GM15510 (cell line): Measurements from ENCODE around the gene NEBL.

ENCODE experiments used
- POLR2A ChIP-seq: IDR thresholded peaks from 3 replicates; pipeline ENCODE4 v1.6.1; 2011; ENCODE audit warnings: borderline replicate concordance; ENCODE audit not compliant: insufficient read length; ENCODE audit errors: extremely low read depth

The NEBL gene

GRCh38 chr10:20897146-20897825 lies at the start of gene NEBL:
NEBL (minus strand) TSS chr10:20897311; CDS start chr10:20897205, 106 bp downstream.
- no peak for TF ChIP-seq POLR2A

GRCh38 chr10:20945546-20946332 lies 48.6 kb upstream of the NEBL start:
- no peak for TF ChIP-seq POLR2A

GRCh38 chr10:20944789-20945502 lies 47.8 kb upstream of the NEBL start:
- TF ChIP-seq POLR2A: no peak

GRCh38 chr10:20936396-20936795 lies 39.3 kb upstream of the NEBL start:
- no peak for TF ChIP-seq POLR2A

GRCh38 chr10:20935931-20936330 lies 38.8 kb upstream of the NEBL start:
- no peak for TF ChIP-seq POLR2A

GRCh38 chr10:20935301-20935700 lies 38.2 kb upstream of the NEBL start:
- no peak for TF ChIP-seq POLR2A

- TF ChIP-seq POLR2A: no peak
These were observed 36.6 kb upstream of the NEBL start for GRCh38 chr10:20933705-20934104.

GRCh38 chr10:20932606-20933126 lies 35.6 kb upstream of the NEBL start:
- TF ChIP-seq POLR2A: no peak

- TF ChIP-seq POLR2A: no peak
These were observed 34.2 kb upstream of the NEBL start for GRCh38 chr10:20931156-20931795.

- no peak for TF ChIP-seq POLR2A
These were observed 30.3 kb upstream of the NEBL start for GRCh38 chr10:20927456-20927855.

GRCh38 chr10:20922451-20922850 lies 25.3 kb upstream of the NEBL start:
- TF ChIP-seq POLR2A: no peak

GRCh38 chr10:20922033-20922432 lies 24.9 kb upstream of the NEBL start:
- no peak for TF ChIP-seq POLR2A

GRCh38 chr10:20920061-20920460 lies 22.9 kb upstream of the NEBL start:
- TF ChIP-seq POLR2A: no peak

- TF ChIP-seq POLR2A: no peak
These were observed 22.4 kb upstream of the NEBL start for GRCh38 chr10:20919481-20919880.

- no peak for TF ChIP-seq POLR2A
These were observed 19.9 kb upstream of the NEBL start for GRCh38 chr10:20916976-20917375.
